ENCODE data around the gene ATP2B3.

The ATP2B3 gene

DNA sequence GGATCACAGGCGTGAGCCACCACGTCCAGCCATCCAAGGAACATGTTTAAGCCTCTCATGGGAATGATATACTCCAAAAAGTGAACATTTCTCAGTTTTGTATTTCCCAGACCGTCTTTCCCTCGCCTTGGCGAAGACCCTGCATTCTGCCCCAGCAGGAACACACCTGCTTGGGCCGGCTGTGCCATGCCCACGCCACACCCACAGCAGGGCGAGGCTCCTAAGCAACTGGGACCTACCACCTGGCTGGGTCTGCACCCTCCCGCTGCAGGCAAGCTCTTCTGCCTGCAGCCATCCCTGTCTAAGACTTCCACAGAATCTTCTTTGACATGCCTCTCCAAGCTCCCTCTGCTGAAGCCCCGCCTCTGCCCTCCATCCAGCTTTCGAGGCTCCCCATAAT, 77.9 kb downstream of the ATP2B3 start:
- CTCF ChIA-PET = no interaction called here
- no peak for DNase-seq (ENCODE audit: extremely low spot score)
- POLR2A ChIA-PET = no interaction called here
- TF ChIP-seq L3MBTL2 (conservative IDR thresholded peaks at IDR 0.05) = no peak
- TF ChIP-seq TARDBP (IDR thresholded peaks at IDR 0.05) = no peak
- no peak for TF ChIP-seq CTBP1 (IDR thresholded peaks at IDR 0.05; ENCODE audit: borderline replicate concordance)
- no peak for TF ChIP-seq HDGF (IDR thresholded peaks at IDR 0.05; ENCODE audit: borderline replicate concordance)
- TF ChIP-seq NFRKB (IDR thresholded peaks at IDR 0.05) = no peak
- TF ChIP-seq FOXM1 (IDR thresholded peaks at IDR 0.05; ENCODE audit: borderline replicate concordance) = no peak
- TF ChIP-seq PKNOX1 (IDR thresholded peaks at IDR 0.05) = no peak
- TF ChIP-seq ZNF384 (IDR thresholded peaks at IDR 0.05) = no peak
- no peak for TF ChIP-seq ARNT (IDR thresholded peaks at IDR 0.05)
- no peak for TF ChIP-seq FOXK2 (IDR thresholded peaks at IDR 0.05)
- no peak for TF ChIP-seq BHLHE40 (IDR thresholded peaks at IDR 0.05; ENCODE audit: borderline replicate concordance)

GRCh38 chrX:153595859-153596857, 78.7 kb downstream of the ATP2B3 start:
- no peak for TF ChIP-seq SP1 (IDR thresholded peaks at IDR 0.05)
- TF ChIP-seq ARNT (IDR thresholded peaks at IDR 0.05) = no peak
- no peak for TF ChIP-seq FOXK2 (IDR thresholded peaks at IDR 0.05)
- no peak for TF ChIP-seq ZNF384 (IDR thresholded peaks at IDR 0.05)
- no peak for TF ChIP-seq FOXM1 (IDR thresholded peaks at IDR 0.05; ENCODE audit: borderline replicate concordance)
- no peak for TF ChIP-seq SUZ12 (IDR thresholded peaks at IDR 0.05)
- no peak for TF ChIP-seq NFRKB (IDR thresholded peaks at IDR 0.05)
- TF ChIP-seq CTBP1 (IDR thresholded peaks at IDR 0.05; ENCODE audit: borderline replicate concordance) = no peak
- TF ChIP-seq L3MBTL2 (conservative IDR thresholded peaks at IDR 0.05) = no peak
- TF ChIP-seq LEF1 (IDR thresholded peaks at IDR 0.05; ENCODE audit: borderline replicate concordance) = no peak
- TF ChIP-seq HDGF (IDR thresholded peaks at IDR 0.05; ENCODE audit: borderline replicate concordance) = no peak
- ChIA-PET POLR2A (no interaction called here), CTCF (no interaction called here)
- DNase-seq (ENCODE audit: extremely low spot score) = no peak

DNA sequence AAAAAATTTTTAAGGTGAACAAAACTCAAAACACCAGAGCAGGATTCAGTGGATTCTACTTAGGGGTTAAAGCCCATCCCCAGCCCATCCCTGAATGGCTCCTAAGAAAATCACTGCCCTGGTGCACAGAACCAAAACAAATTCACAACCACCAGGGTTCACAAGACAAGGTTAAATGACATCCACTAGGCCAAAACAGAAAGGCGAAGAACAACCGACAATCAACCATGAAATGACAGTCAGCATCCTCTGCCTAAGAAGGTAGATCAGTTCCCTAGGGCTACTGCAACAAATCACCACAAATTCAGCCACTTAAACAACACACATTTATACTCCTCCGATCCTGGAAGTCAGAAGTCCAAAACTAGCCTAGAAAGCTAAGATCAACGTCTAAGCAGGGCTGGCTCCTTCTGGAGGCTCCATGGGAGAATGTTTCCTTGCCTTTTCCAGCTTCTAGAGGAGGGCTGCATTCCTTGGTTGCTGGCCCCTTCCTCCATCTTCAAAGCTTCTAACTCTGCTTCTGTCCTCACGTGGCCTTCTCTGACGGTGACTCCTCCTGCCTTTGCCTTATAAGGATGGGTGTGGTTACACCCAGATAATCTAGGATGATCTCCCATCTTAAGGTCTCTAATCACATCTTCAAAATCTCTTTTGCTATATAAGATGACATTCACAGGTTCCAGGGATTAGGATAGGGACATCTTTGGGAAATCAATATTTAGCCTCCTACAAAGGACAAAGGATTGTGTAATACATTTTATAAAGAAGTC, 79.7 kb downstream of the ATP2B3 start:
- ChIA-PET POLR2A (no interaction called here), CTCF (no interaction called here)
- TF ChIP-seq SP1 (IDR thresholded peaks at IDR 0.05) (no peak), L3MBTL2 (conservative IDR thresholded peaks at IDR 0.05) (peak; percentile 24; the same call in 1 of the 2 replicates)
- DNase-seq (ENCODE audit: extremely low spot score) = no peak

GRCh38 chrX:153598541-153599191, 81.2 kb downstream of the ATP2B3 start, which contains the start of gene CCNQ:
Gene CCNQ, minus strand, starts transcription at chrX:153599139. Its CDS starts 66 bp downstream, at chrX:153599073.
- CTCF ChIA-PET = interaction anchor here (1.2 to 3.7 kb wide), 3 partner anchors 11 to 69 kb away, joined by 3 to 17 read pairs (median 10); no protein-coding TSS in a partner anchor
- peak; percentile 39 for DNase-seq (ENCODE audit: extremely low spot score)
- no peak for TF ChIP-seq ARNT (IDR thresholded peaks at IDR 0.05)
- TF ChIP-seq FOXK2 (IDR thresholded peaks at IDR 0.05) = no peak
- TF ChIP-seq PKNOX1 (IDR thresholded peaks at IDR 0.05) = no peak
- no peak for TF ChIP-seq HDGF (IDR thresholded peaks at IDR 0.05; ENCODE audit: borderline replicate concordance)
- TF ChIP-seq L3MBTL2 (conservative IDR thresholded peaks at IDR 0.05) = no peak
- no peak for TF ChIP-seq SP1 (IDR thresholded peaks at IDR 0.05)
- TF ChIP-seq NFRKB (IDR thresholded peaks at IDR 0.05) = no peak
- TF ChIP-seq SUZ12 (IDR thresholded peaks at IDR 0.05) = no peak
- TF ChIP-seq LEF1 (IDR thresholded peaks at IDR 0.05; ENCODE audit: borderline replicate concordance) = no peak
- TF ChIP-seq CTBP1 (IDR thresholded peaks at IDR 0.05; ENCODE audit: borderline replicate concordance) = no peak
- TF ChIP-seq FOXA1 (IDR thresholded peaks at IDR 0.05) = no peak
- no peak for TF ChIP-seq FOXM1 (IDR thresholded peaks at IDR 0.05; ENCODE audit: borderline replicate concordance)
- no peak for TF ChIP-seq ELF4 (IDR thresholded peaks at IDR 0.05)
- no peak for TF ChIP-seq ZNF384 (IDR thresholded peaks at IDR 0.05)
- no peak for TF ChIP-seq TARDBP (IDR thresholded peaks at IDR 0.05)
- POLR2A ChIA-PET = interaction anchor here (1.5 kb wide), 1 partner anchor 47 kb away, joined by 7 read pairs; the partner anchor contains the start of gene DUSP9

DNA sequence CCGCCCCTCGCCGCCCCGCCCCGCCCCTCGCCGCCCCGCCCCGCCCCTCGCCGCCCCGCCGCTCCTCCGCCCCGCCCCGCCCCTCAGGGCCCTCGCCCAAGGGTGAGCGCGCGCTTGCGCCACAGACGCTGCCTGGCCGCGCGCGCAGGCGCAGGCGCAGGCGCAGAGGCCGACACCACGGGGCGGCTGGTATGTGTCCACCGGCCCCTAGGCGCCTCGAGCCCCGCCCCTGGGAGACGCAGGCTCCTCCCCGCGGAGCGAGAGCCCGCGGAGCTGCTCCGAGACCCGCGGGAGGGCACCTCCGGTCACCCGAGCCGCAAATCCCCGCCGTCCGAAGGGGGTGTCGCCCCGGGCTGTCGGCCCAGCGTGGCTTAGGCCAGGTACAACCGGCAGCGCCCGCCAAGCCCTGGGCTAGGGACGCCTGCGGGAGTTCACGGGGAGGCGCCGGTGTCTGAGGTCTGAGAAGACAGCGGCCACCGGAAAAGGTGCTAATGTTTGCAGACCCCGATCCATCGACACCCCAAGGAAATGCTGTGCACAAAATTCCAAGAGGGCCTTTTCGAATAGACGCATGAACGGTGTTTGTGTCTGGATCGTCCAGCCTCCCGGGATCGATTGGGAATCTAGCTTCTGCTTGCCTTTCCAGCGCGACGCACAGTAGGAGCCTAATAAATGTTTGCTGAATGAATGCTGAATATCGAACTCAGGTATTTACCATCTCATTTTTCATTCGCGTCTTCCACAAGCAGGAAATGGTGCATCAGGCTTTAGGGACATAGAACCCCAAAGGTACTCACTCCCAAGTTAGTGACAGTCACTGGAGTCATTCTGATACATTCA, 82.0 kb downstream of the ATP2B3 start:
- ChIA-PET POLR2A (interaction anchor here (1.5 kb wide), 1 partner anchor 47 kb away, joined by 7 read pairs; the partner anchor contains the start of gene DUSP9), CTCF (interaction anchor here (1.1 to 3.7 kb wide), 3 partner anchors 10 to 68 kb away, joined by 4 to 17 read pairs (median 10); no protein-coding TSS in a partner anchor)
- DNase-seq (ENCODE audit: extremely low spot score) = peak; percentile 98
- TF ChIP-seq FOXM1 (IDR thresholded peaks at IDR 0.05; ENCODE audit: borderline replicate concordance) = no peak
- 0 out of 2 replicates have a peak, but pooled peaks have one; percentile 27 for TF ChIP-seq L3MBTL2 (conservative IDR thresholded peaks at IDR 0.05)
